ENCODE data around the gene PIAS2. TPM values are rescaled to one million over a fixed set of nuclear protein-coding genes. Genes with fewer than 3 reads are reported as not detected.

Gene PIAS2
- polyA plus RNA-seq, 3 donors, result 9.9 to 13.2 (median 11.0) TPM

DNA sequence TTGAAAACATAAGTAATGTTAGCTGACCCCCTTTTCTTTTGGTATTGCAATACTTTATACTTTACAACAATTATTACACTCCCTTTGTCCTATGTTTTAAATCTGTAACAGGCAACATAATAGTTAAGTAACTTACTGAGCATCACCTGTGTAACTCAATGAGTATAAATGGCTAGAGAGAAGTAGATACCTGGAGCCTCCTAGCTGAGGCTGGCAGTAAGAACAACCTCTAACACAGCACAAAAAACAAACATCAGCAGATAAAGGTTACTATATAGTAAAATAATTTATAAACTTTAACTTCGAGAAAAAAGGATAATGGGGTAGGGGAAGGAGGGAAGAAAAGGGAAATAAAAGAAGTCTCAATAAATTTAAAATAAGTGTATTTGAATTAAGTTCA, 87.4 kb downstream of the PIAS2 start:
- no peaks in the 10 kb centered on the region for H3K79me2 ChIP-seq (ENCODE audit: insufficient read depth, low read length)
- Mint-ChIP-seq H3K4me1 (no peaks in the 10 kb centered on the region), H3K27me3 (ENCODE audit: low read depth in 3 of 3) (no peaks in the 10 kb centered on the region), H3K4me3 (no peak overlapping the region), H3K27ac (no peak overlapping the region), H3K9me3 (peaks cover 0 to 2% (median 0%) of the 10 kb centered on the region in 7 donors), H3K36me3 (peaks cover 45 to 48% of the 10 kb centered on the region in 2 donors)
- intact Hi-C loops (cut with micrococcal nuclease), result no loop called here
- no peaks in the 10 kb centered on the region for H4K20me1 ChIP-seq (ENCODE audit: insufficient read depth, low read length)
- no peaks in the 10 kb centered on the region for H3K9me3 ChIP-seq (replicated peaks in 1 of 2; ENCODE audit: control insufficient read depth in 1 of 2, insufficient read depth in 1 of 2, low read length in 2 of 2)
- H3K27me3 ChIP-seq (ENCODE audit: control insufficient read depth in 2 of 2, insufficient read depth in 2 of 2, low read length in 2 of 2), result no peaks in the 10 kb centered on the region
- no peak for DNase-seq
- no peak overlapping the region for H2AFZ ChIP-seq (ENCODE audit: insufficient read depth, low read depth, low read length, poor library complexity, severe bottlenecking)
- no CpG with 5 or more reads among the region's 1 CpG for WGBS (ENCODE audit: insufficient coverage)
- H3K36me3 ChIP-seq (replicated peaks in 1 of 2; ENCODE audit: control insufficient read depth in 1 of 2, insufficient read depth in 2 of 2, low read length in 2 of 2), result peaks cover 11 to 69% of the 10 kb centered on the region in 2 donors
- no peaks in the 10 kb centered on the region for H3K4me1 ChIP-seq (ENCODE audit: control insufficient read depth in 1 of 2, insufficient read depth in 2 of 2, low read length in 2 of 2)
- H3K4me3 ChIP-seq (replicated peaks in 1 of 3; ENCODE audit: low read depth in 2 of 3, low read length in 3 of 3), result no peak overlapping the region
- TF ChIP-seq, protein P1, sequence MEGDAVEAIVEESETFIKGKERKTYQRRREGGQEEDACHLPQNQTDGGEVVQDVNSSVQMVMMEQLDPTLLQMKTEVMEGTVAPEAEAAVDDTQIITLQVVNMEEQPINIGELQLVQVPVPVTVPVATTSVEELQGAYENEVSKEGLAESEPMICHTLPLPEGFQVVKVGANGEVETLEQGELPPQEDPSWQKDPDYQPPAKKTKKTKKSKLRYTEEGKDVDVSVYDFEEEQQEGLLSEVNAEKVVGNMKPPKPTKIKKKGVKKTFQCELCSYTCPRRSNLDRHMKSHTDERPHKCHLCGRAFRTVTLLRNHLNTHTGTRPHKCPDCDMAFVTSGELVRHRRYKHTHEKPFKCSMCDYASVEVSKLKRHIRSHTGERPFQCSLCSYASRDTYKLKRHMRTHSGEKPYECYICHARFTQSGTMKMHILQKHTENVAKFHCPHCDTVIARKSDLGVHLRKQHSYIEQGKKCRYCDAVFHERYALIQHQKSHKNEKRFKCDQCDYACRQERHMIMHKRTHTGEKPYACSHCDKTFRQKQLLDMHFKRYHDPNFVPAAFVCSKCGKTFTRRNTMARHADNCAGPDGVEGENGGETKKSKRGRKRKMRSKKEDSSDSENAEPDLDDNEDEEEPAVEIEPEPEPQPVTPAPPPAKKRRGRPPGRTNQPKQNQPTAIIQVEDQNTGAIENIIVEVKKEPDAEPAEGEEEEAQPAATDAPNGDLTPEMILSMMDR (IDR thresholded peaks at IDR 0.05), result no peak
- no peak overlapping the region for H3K27ac ChIP-seq (ENCODE audit: low read depth in 1 of 2, low read length in 2 of 2)
- H3K4me2 ChIP-seq (replicated peaks; ENCODE audit: extremely low read depth, low read length, poor library complexity, severe bottlenecking), result no peak overlapping the region
- H3K9ac ChIP-seq (ENCODE audit: insufficient read depth, low read length, poor library complexity, severe bottlenecking), result no peak overlapping the region

DNA sequence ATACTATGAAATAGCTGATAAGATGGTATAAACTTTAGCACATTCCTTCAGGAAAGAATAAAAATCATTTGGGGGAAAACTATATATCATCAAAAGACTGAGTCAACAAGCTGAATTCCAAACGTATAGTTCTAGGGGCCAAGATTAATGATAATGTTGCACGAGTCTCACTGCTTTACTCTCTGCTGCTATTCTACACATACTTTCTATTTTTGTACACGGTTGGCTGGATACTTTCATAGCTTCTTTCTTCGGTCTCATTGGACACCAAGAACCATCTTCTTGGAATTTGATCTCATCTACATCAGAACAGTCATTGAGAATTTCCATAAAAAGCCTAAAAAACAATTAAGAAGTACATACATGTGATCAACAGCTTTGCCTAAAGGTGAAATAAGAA, 87.8 kb downstream of the PIAS2 start:
- Histone ChIP-seq H3K9ac (ENCODE audit: insufficient read depth, low read length, poor library complexity, severe bottlenecking) (no peak overlapping the region), H3K36me3 (replicated peaks in 1 of 2; ENCODE audit: control insufficient read depth in 1 of 2, insufficient read depth in 2 of 2, low read length in 2 of 2) (peaks cover 7 to 69% of the 10 kb centered on the region in 2 donors), H3K79me2 (ENCODE audit: insufficient read depth, low read length) (no peaks in the 10 kb centered on the region), H4K20me1 (ENCODE audit: insufficient read depth, low read length) (no peaks in the 10 kb centered on the region), H3K4me1 (ENCODE audit: control insufficient read depth in 1 of 2, insufficient read depth in 2 of 2, low read length in 2 of 2) (no peaks in the 10 kb centered on the region), H3K4me3 (replicated peaks in 1 of 3; ENCODE audit: low read depth in 2 of 3, low read length in 3 of 3) (no peak overlapping the region), H3K27ac (ENCODE audit: low read depth in 1 of 2, low read length in 2 of 2) (no peak overlapping the region), H2AFZ (ENCODE audit: insufficient read depth, low read depth, low read length, poor library complexity, severe bottlenecking) (no peak overlapping the region), H3K4me2 (replicated peaks; ENCODE audit: extremely low read depth, low read length, poor library complexity, severe bottlenecking) (no peak overlapping the region), H3K27me3 (ENCODE audit: control insufficient read depth in 2 of 2, insufficient read depth in 2 of 2, low read length in 2 of 2) (no peaks in the 10 kb centered on the region), H3K9me3 (replicated peaks in 1 of 2; ENCODE audit: control insufficient read depth in 1 of 2, insufficient read depth in 1 of 2, low read length in 2 of 2) (no peaks in the 10 kb centered on the region)
- Mint-ChIP-seq H3K27ac (no peak overlapping the region), H3K9me3 (peaks cover 0 to 2% (median 0%) of the 10 kb centered on the region in 7 donors), H3K36me3 (peaks cover 42 to 47% of the 10 kb centered on the region in 2 donors), H3K27me3 (ENCODE audit: low read depth in 3 of 3) (no peaks in the 10 kb centered on the region), H3K4me1 (no peaks in the 10 kb centered on the region), H3K4me3 (no peak overlapping the region)
- DNase-seq, result no peak
- 100% methylated on average over 2 of the region's 4 CpGs for WGBS (ENCODE audit: insufficient coverage)
- TF ChIP-seq, protein P1 (IDR thresholded peaks at IDR 0.05), result no peak
- intact Hi-C loops (cut with micrococcal nuclease), result no loop called here

Data from CD14-positive monocyte (primary cell).